Measurements from ENCODE around the gene CD99L2.
A peak's percentile ranks its signal among the peaks of the same experiment; 100 is the strongest.

CD99L2 gene

GRCh38 chrX:150768132-150768485 lies 130.4 kb downstream of the CD99L2 start:
- no peak overlapping the region for H3K27ac Mint-ChIP-seq
- H3K4me3 Mint-ChIP-seq = no peak overlapping the region
- H3K27me3 Mint-ChIP-seq = no peaks in the 10 kb centered on the region
- H3K9me3 Mint-ChIP-seq = no peaks in the 10 kb centered on the region
- H3K4me1 Mint-ChIP-seq (ENCODE audit: low read depth in 2 of 2) = peaks cover 3 to 4% of the 10 kb centered on the region in 2 donors
- H3K36me3 Mint-ChIP-seq (ENCODE audit: insufficient read depth) = peaks cover 17% of the 10 kb centered on the region
- no peak for ATAC-seq (replicated peaks)
- DNase-seq = no peak

GRCh38 chrX:150767475-150768131 lies 130.9 kb downstream of the CD99L2 start:
- Mint-ChIP-seq H3K27ac (no peak overlapping the region), H3K9me3 (no peaks in the 10 kb centered on the region)
- DNase-seq = no peak

GRCh38 chrX:150767045-150767395 lies 131.4 kb downstream of the CD99L2 start:
- H3K27me3 Mint-ChIP-seq = no peaks in the 10 kb centered on the region
- ATAC-seq (replicated peaks) (no peak), DNase-seq (no peak)
- H3K9me3 Mint-ChIP-seq = no peaks in the 10 kb centered on the region
- H3K4me3 Mint-ChIP-seq = no peak overlapping the region
- H3K36me3 Mint-ChIP-seq (ENCODE audit: insufficient read depth) = peaks cover 21% of the 10 kb centered on the region
- H3K4me1 Mint-ChIP-seq (ENCODE audit: low read depth in 2 of 2) = no peaks in the 10 kb centered on the region
- H3K27ac Mint-ChIP-seq = no peak overlapping the region

More at GRCh38 chrX:150767475-150768131, 130.9 kb downstream of the CD99L2 start:
- ATAC-seq (replicated peaks) = no peak
- H3K27me3 Mint-ChIP-seq = no peaks in the 10 kb centered on the region
- H3K4me3 Mint-ChIP-seq = no peak overlapping the region
- peaks cover 20% of the 10 kb centered on the region for H3K36me3 Mint-ChIP-seq (ENCODE audit: insufficient read depth)
- peaks cover 3 to 4% of the 10 kb centered on the region in 2 donors for H3K4me1 Mint-ChIP-seq (ENCODE audit: low read depth in 2 of 2)

- H3K27ac Mint-ChIP-seq = no peak overlapping the region
Observed at GRCh38 chrX:150766351-150767044, 132.0 kb downstream of the CD99L2 start.

GRCh38 chrX:150765782-150766350 lies 132.6 kb downstream of the CD99L2 start:
- no peaks in the 10 kb centered on the region for H3K9me3 Mint-ChIP-seq
- ATAC-seq (replicated peaks) (no peak), DNase-seq (no peak)
- H3K36me3 Mint-ChIP-seq (ENCODE audit: insufficient read depth) = peaks cover 21% of the 10 kb centered on the region
- no peaks in the 10 kb centered on the region for H3K4me1 Mint-ChIP-seq (ENCODE audit: low read depth in 2 of 2)
- no peak overlapping the region for H3K4me3 Mint-ChIP-seq
- H3K27me3 Mint-ChIP-seq = no peaks in the 10 kb centered on the region
- no peak overlapping the region for H3K27ac Mint-ChIP-seq

More at GRCh38 chrX:150766351-150767044, 132.0 kb downstream of the CD99L2 start:
- Mint-ChIP-seq H3K4me1 (ENCODE audit: low read depth in 2 of 2) (no peaks in the 10 kb centered on the region), H3K9me3 (no peaks in the 10 kb centered on the region), H3K36me3 (ENCODE audit: insufficient read depth) (peaks cover 21% of the 10 kb centered on the region), H3K27me3 (no peaks in the 10 kb centered on the region), H3K4me3 (no peak overlapping the region)
- DNase-seq (no peak), ATAC-seq (replicated peaks) (no peak)

- H3K36me3 Mint-ChIP-seq (ENCODE audit: insufficient read depth) = peaks cover 21% of the 10 kb centered on the region
- ATAC-seq (replicated peaks) (no peak), DNase-seq (no peak)
- no peaks in the 10 kb centered on the region for H3K4me1 Mint-ChIP-seq (ENCODE audit: low read depth in 2 of 2)
- H3K27ac Mint-ChIP-seq = peak overlapping the region in 1 of 2 donors; percentile 25
- no peaks in the 10 kb centered on the region for H3K9me3 Mint-ChIP-seq
- no peak overlapping the region for H3K4me3 Mint-ChIP-seq
- no peaks in the 10 kb centered on the region for H3K27me3 Mint-ChIP-seq
Observed at GRCh38 chrX:150765237-150765636, 133.2 kb downstream of the CD99L2 start.

- peaks cover 21% of the 10 kb centered on the region for H3K36me3 Mint-ChIP-seq (ENCODE audit: insufficient read depth)
- H3K27ac Mint-ChIP-seq = no peak overlapping the region
- ATAC-seq (replicated peaks) = no peak
- no peak for DNase-seq
- no peaks in the 10 kb centered on the region for H3K27me3 Mint-ChIP-seq
- no peaks in the 10 kb centered on the region for H3K9me3 Mint-ChIP-seq
- H3K4me1 Mint-ChIP-seq (ENCODE audit: low read depth in 2 of 2) = no peaks in the 10 kb centered on the region
- no peak overlapping the region for H3K4me3 Mint-ChIP-seq
Observed at GRCh38 chrX:150763810-150764209, 134.7 kb downstream of the CD99L2 start.

GRCh38 chrX:150763303-150763797 lies 135.1 kb downstream of the CD99L2 start:
- H3K27ac Mint-ChIP-seq = peak overlapping the region in 1 of 2 donors; percentile 26
- no peaks in the 10 kb centered on the region for H3K9me3 Mint-ChIP-seq
- no peaks in the 10 kb centered on the region for H3K4me1 Mint-ChIP-seq (ENCODE audit: low read depth in 2 of 2)
- peaks cover 24% of the 10 kb centered on the region for H3K36me3 Mint-ChIP-seq (ENCODE audit: insufficient read depth)
- no peak for DNase-seq
- H3K27me3 Mint-ChIP-seq = no peaks in the 10 kb centered on the region
- H3K4me3 Mint-ChIP-seq = no peak overlapping the region
- no peak for ATAC-seq (replicated peaks)

GRCh38 chrX:150762258-150763165 lies 136.0 kb downstream of the CD99L2 start:
- Mint-ChIP-seq H3K9me3 (no peaks in the 10 kb centered on the region), H3K4me3 (no peak overlapping the region), H3K36me3 (ENCODE audit: insufficient read depth) (peaks cover 26% of the 10 kb centered on the region), H3K4me1 (ENCODE audit: low read depth in 2 of 2) (no peaks in the 10 kb centered on the region), H3K27ac (no peak overlapping the region), H3K27me3 (no peaks in the 10 kb centered on the region)
- no peak for ATAC-seq (replicated peaks)
- DNase-seq = no peak

- Mint-ChIP-seq H3K4me3 (no peak overlapping the region), H3K9me3 (no peaks in the 10 kb centered on the region), H3K36me3 (ENCODE audit: insufficient read depth) (peaks cover 30% of the 10 kb centered on the region), H3K27ac (no peak overlapping the region), H3K4me1 (ENCODE audit: low read depth in 2 of 2) (no peaks in the 10 kb centered on the region), H3K27me3 (no peaks in the 10 kb centered on the region)
- ATAC-seq (replicated peaks) (no peak), DNase-seq (no peak)
Observed at GRCh38 chrX:150761819-150762216, 136.7 kb downstream of the CD99L2 start.

GRCh38 chrX:150761176-150761818 lies 137.2 kb downstream of the CD99L2 start:
- ATAC-seq (replicated peaks) (no peak), DNase-seq (no peak)
- H3K4me3 Mint-ChIP-seq = no peak overlapping the region
- no peaks in the 10 kb centered on the region for H3K9me3 Mint-ChIP-seq
- no peaks in the 10 kb centered on the region for H3K4me1 Mint-ChIP-seq (ENCODE audit: low read depth in 2 of 2)
- no peaks in the 10 kb centered on the region for H3K27me3 Mint-ChIP-seq
- no peak overlapping the region for H3K27ac Mint-ChIP-seq
- H3K36me3 Mint-ChIP-seq (ENCODE audit: insufficient read depth) = peaks cover 35% of the 10 kb centered on the region

GRCh38 chrX:150759568-150760416 lies 138.7 kb downstream of the CD99L2 start:
- Mint-ChIP-seq H3K36me3 (ENCODE audit: insufficient read depth) (peaks cover 33% of the 10 kb centered on the region), H3K4me3 (no peak overlapping the region), H3K27me3 (no peaks in the 10 kb centered on the region), H3K27ac (peak overlapping the region in 1 of 2 donors; percentile 46), H3K9me3 (no peaks in the 10 kb centered on the region), H3K4me1 (ENCODE audit: low read depth in 2 of 2) (no peaks in the 10 kb centered on the region)
- DNase-seq (no peak), ATAC-seq (replicated peaks) (no peak)

All from effector memory CD8-positive, alpha-beta T cell (primary cell).